ENCODE measurements around the gene PECR. TPM values are rescaled to one million over a fixed set of nuclear protein-coding genes. Genes with fewer than 3 reads are reported as not detected.

Gene PECR
- total and polyA plus RNA-seq, 3 donors from 2014 or later: 3.0 to 4.0 (median 3.0) TPM

- H3K36me3 ChIP-seq (ENCODE audit: low read depth, missing control alignments): no peaks in the 10 kb centered on the region
- intact Hi-C loops (cut with DNase I; ENCODE audit: low total_unique reads): no loop called here
- H3K9me3 ChIP-seq: no peaks in the 10 kb centered on the region
- H3K4me3 ChIP-seq: no peak overlapping the region
- TF ChIP-seq CTCF (IDR thresholded peaks at IDR 0.05) (no peak), POLR2A (IDR thresholded peaks at IDR 0.05) (no peak)
- no peaks in the 10 kb centered on the region for H3K27me3 ChIP-seq
- WGBS, 2 donors: 76 to 77% methylated on average over 2 of the region's 2 CpGs
- H3K4me1 ChIP-seq: no peaks in the 10 kb centered on the region
- H3K27ac ChIP-seq: no peak overlapping the region
- DNase-seq: no peak
Measured at GRCh38 chr2:216047397-216047796, 34.2 kb downstream of the PECR start.

GRCh38 chr2:216044883-216045486 is 36.6 kb downstream of the PECR start:
- intact Hi-C loops (cut with DNase I; ENCODE audit: low total_unique reads): no loop called here
- Histone ChIP-seq H3K9me3 (no peaks in the 10 kb centered on the region), H3K4me1 (no peaks in the 10 kb centered on the region), H3K27me3 (no peaks in the 10 kb centered on the region), H3K4me3 (no peak overlapping the region), H3K36me3 (ENCODE audit: low read depth, missing control alignments) (no peaks in the 10 kb centered on the region), H3K27ac (no peak overlapping the region)
- no peak for DNase-seq
- WGBS, 2 donors: 63 to 77% methylated on average over 5 of the region's 5 CpGs
- TF ChIP-seq POLR2A (IDR thresholded peaks at IDR 0.05) (no peak), CTCF (IDR thresholded peaks at IDR 0.05) (no peak)

- Histone ChIP-seq H3K27me3 (no peaks in the 10 kb centered on the region), H3K36me3 (ENCODE audit: low read depth, missing control alignments) (no peaks in the 10 kb centered on the region), H3K9me3 (no peaks in the 10 kb centered on the region), H3K4me1 (no peaks in the 10 kb centered on the region), H3K27ac (no peak overlapping the region), H3K4me3 (no peak overlapping the region)
- TF ChIP-seq POLR2A (IDR thresholded peaks at IDR 0.05) (no peak), CTCF (IDR thresholded peaks at IDR 0.05) (no peak)
- intact Hi-C loops (cut with DNase I; ENCODE audit: low total_unique reads): no loop called here
- DNase-seq: no peak
- 96 to 97% methylated on average over 5 of the region's 5 CpGs for WGBS, 2 donors
Measured at GRCh38 chr2:216043949-216044348, 37.7 kb downstream of the PECR start.

GRCh38 chr2:216041438-216041837 is 40.2 kb downstream of the PECR start:
- no peak overlapping the region for H3K4me3 ChIP-seq
- no peaks in the 10 kb centered on the region for H3K36me3 ChIP-seq (ENCODE audit: low read depth, missing control alignments)
- no peak for DNase-seq
- H3K27me3 ChIP-seq: no peaks in the 10 kb centered on the region
- H3K9me3 ChIP-seq: no peaks in the 10 kb centered on the region
- no peak for TF ChIP-seq POLR2A (IDR thresholded peaks at IDR 0.05)
- TF ChIP-seq CTCF (IDR thresholded peaks at IDR 0.05): no peak
- no peak overlapping the region for H3K27ac ChIP-seq
- H3K4me1 ChIP-seq: no peaks in the 10 kb centered on the region
- WGBS, 2 donors: 93% methylated on average over 2 of the region's 2 CpGs
- intact Hi-C loops (cut with DNase I; ENCODE audit: low total_unique reads): no loop called here

GRCh38 chr2:216039918-216040317 is 41.7 kb downstream of the PECR start:
- WGBS, 2 donors: 95 to 99% methylated on average over 3 of the region's 3 CpGs
- Histone ChIP-seq H3K4me3 (no peak overlapping the region), H3K4me1 (no peaks in the 10 kb centered on the region), H3K36me3 (ENCODE audit: low read depth, missing control alignments) (no peaks in the 10 kb centered on the region), H3K9me3 (no peaks in the 10 kb centered on the region), H3K27ac (no peak overlapping the region), H3K27me3 (no peaks in the 10 kb centered on the region)
- no peak for DNase-seq
- intact Hi-C loops (cut with DNase I; ENCODE audit: low total_unique reads): no loop called here
- TF ChIP-seq POLR2A (IDR thresholded peaks at IDR 0.05): no peak
- no peak for TF ChIP-seq CTCF (IDR thresholded peaks at IDR 0.05)
